ENCODE measurements around the gene STARD6. TPM values are rescaled to one million over a fixed set of nuclear protein-coding genes. Genes with fewer than 3 reads are reported as not detected.
"Not testable (repeated sequence)": the region's sequence is repeated elsewhere in the genome, so short reads cannot be mapped to it uniquely, and the experiment has no call there.

Gene STARD6
- total RNA-seq, 1 donor from 2014 or later: not detected

GRCh38 chr18:54323970-54324369 lies 33.7 kb downstream of the STARD6 start:
- Histone ChIP-seq H3K4me1 (no peaks in the 10 kb centered on the region), H3K36me3 (no peaks in the 10 kb centered on the region), H3K9me3 (no peaks in the 10 kb centered on the region), H3K4me3 (no peak overlapping the region), H3K27me3 (no peaks in the 10 kb centered on the region), H3K27ac (no peak overlapping the region)
- no peak for DNase-seq (ENCODE audit: extremely low spot score in 2 of 2)
- intact Hi-C loops (cut with DNase I): no loop called here
- TF ChIP-seq CTCF (IDR thresholded peaks at IDR 0.05) (no peak), POLR2A (IDR thresholded peaks at IDR 0.05) (no peak)

DNA sequence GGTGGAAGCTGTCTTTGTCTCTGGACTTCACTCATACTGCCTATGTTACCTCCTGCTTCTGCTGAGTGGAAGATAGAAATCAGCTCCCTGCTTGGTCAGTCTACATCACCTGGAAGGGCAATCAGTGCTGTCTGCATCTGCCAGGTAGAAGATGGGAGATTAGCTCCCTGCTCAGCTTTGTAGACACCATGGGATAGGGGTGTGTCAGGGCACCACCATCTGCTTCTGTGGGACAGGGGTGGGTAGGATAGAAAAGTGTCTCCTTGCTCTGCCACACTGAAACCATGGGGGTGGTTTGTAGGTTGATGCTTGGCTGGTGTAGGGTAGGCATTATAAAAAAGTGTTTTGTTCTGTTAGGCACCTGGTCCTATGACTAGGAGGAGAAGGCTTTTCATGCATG lies 34.1 kb downstream of the STARD6 start:
- TF ChIP-seq POLR2A (IDR thresholded peaks at IDR 0.05) (no peak), POLR2AphosphoS5 (IDR thresholded peaks at IDR 0.05; ENCODE audit: insufficient read depth in 1 of 2, low read depth in 1 of 2) (no peak), CTCF (IDR thresholded peaks at IDR 0.05) (no peak)
- Histone ChIP-seq H3K9me3 (no peaks in the 10 kb centered on the region), H3K36me3 (no peaks in the 10 kb centered on the region), H3K27me3 (no peaks in the 10 kb centered on the region), H3K27ac (no peak overlapping the region), H3K4me3 (no peak overlapping the region), H3K4me1 (no peaks in the 10 kb centered on the region)
- intact Hi-C loops (cut with DNase I): no loop called here
- DNase-seq (ENCODE audit: extremely low spot score in 2 of 2): no peak

DNA sequence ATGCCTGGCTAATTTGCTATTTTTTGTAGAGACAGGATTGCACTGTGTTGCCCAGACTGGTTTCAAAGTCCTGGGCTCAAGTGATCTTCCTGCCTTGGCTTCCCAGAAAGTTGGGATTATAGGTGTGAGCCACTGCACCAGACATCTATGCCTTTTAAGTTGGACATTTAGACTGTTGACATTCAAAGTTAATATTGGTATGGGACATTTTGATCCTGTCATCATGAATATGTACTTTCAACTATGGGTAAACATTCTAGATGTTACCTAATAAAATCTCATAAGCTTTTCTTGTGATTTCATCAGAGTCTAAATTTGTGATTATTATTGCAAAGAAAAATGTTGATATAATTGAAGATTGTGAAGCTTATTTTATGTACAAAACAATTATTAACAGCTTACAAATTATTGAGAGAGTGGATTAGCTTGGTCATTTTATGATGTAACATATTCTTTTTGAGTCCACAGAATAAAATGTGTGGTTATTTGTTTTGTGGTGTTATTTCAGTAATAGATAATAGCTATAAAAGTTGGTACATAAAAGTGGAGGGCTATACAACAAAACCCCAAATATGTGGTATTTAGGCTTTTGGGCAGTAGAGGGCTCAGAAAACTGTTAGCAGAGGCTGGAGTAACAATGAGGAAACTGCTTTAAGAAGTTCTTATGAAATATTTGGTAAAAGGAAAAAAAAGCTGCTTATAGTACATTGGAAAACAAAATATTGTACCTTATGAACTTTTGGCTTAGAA lies 41.4 kb downstream of the STARD6 start:
- no peaks in the 10 kb centered on the region for H3K9me3 ChIP-seq
- no peak overlapping the region for H3K27ac ChIP-seq
- no peak for DNase-seq (ENCODE audit: extremely low spot score in 2 of 2)
- H3K36me3 ChIP-seq: no peaks in the 10 kb centered on the region
- intact Hi-C loops (cut with DNase I): no loop called here
- no peaks in the 10 kb centered on the region for H3K27me3 ChIP-seq
- no peak overlapping the region for H3K4me3 ChIP-seq
- no peaks in the 10 kb centered on the region for H3K4me1 ChIP-seq
- no peak for TF ChIP-seq POLR2A (IDR thresholded peaks at IDR 0.05)

GRCh38 chr18:54309564-54309963 lies 48.1 kb downstream of the STARD6 start:
- DNase-seq (ENCODE audit: extremely low spot score in 2 of 2); H3K27me3 ChIP-seq; H3K36me3 ChIP-seq; H3K4me3 ChIP-seq; intact Hi-C loops (cut with DNase I); H3K4me1 ChIP-seq; H3K27ac ChIP-seq; H3K9me3 ChIP-seq: not testable (repeated sequence)

DNA sequence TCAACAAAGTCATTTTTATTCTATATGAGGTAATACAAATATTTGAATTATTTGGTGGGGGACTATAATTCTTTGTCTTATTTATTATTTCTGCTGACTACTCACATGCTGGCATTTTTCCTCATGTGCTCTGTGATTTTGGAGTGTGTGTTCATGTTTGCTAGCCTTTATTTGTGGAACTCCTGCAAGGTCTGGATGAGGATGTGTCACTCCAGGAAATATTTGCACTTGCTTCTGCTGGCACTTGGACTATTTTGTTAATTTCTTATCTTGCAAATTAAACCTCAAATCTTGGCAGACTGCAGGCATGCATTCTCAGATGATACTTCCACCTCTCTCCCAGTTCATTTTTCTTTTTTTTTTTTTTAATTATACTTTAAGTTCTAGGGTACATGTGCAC lies 54.2 kb downstream of the STARD6 start:
- no peak overlapping the region for H3K27ac ChIP-seq
- H3K4me1 ChIP-seq: no peaks in the 10 kb centered on the region
- no peak for DNase-seq (ENCODE audit: extremely low spot score in 2 of 2)
- H3K9me3 ChIP-seq: no peaks in the 10 kb centered on the region
- no peak overlapping the region for H3K4me3 ChIP-seq
- TF ChIP-seq POLR2A (IDR thresholded peaks at IDR 0.05): no peak
- no peak for TF ChIP-seq CTCF (IDR thresholded peaks at IDR 0.05)
- TF ChIP-seq POLR2AphosphoS5 (IDR thresholded peaks at IDR 0.05; ENCODE audit: insufficient read depth in 1 of 2, low read depth in 1 of 2): no peak
- H3K27me3 ChIP-seq: no peaks in the 10 kb centered on the region
- no peaks in the 10 kb centered on the region for H3K36me3 ChIP-seq
- intact Hi-C loops (cut with DNase I): no loop called here

DNA sequence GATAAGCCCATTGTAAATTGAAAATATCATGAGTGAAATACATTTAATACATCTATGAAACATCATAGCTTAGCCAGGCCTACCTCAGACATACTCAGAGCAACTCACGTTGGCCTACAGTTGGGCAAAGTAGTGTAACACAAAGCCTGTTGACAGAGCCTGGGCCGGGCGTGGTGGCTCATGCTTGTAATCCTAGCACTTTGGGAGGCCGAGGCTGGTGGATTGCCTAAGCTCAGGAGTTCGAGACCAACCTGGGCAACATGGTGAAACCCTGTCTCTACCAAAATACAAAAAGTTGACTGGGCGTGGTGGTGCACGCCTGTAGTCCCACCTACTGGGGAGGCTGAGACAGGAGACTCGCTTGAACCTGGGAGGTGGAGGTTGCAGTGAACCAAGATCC lies 58.7 kb downstream of the STARD6 start:
- H3K27me3 ChIP-seq; H3K4me1 ChIP-seq; H3K27ac ChIP-seq; DNase-seq (ENCODE audit: extremely low spot score in 2 of 2); H3K9me3 ChIP-seq; intact Hi-C loops (cut with DNase I); H3K4me3 ChIP-seq; H3K36me3 ChIP-seq: not testable (repeated sequence)

Data from vagina (tissue), 2 donors.